GM12878 (cell line): ENCODE data around the gene COL28A1. TPM values are rescaled to one million over a fixed set of nuclear protein-coding genes. Genes with fewer than 3 reads are reported as not detected.

Experiments
- ASH2L ChIP-seq: fragments of 300-600, 200-600 bp; sonication (generic); IDR thresholded peaks from 2 replicates; pipeline ENCODE4 v1.6.1; 2017; ENCODE audit warnings: low read depth, mild to moderate bottlenecking, borderline replicate concordance
- FOS ChIP-seq: IDR thresholded peaks from 3 replicates; pipeline ENCODE4 v1.6.1; 2011; ENCODE audit warnings: borderline replicate concordance; ENCODE audit not compliant: insufficient read length; ENCODE audit errors: extremely low read depth
- GABPA ChIP-seq: IDR thresholded peaks from 2 replicates; pipeline ENCODE4 v1.6.1; 2014; ENCODE audit warnings: antibody characterized with exemption, low read depth, mild to moderate bottlenecking, inconsistent platforms
- POU2F2 ChIP-seq: IDR thresholded peaks from 3 replicates; pipeline ENCODE4 v1.6.1; 2011; ENCODE audit warnings: low read depth, mild to moderate bottlenecking, low read length, borderline replicate concordance
- RAD21 ChIP-seq: IDR thresholded peaks from 2 replicates; pipeline ENCODE4 v1.6.1; 2011; ENCODE audit warnings: mild to moderate bottlenecking, low read depth, low read length, moderate library complexity; ENCODE audit not compliant: insufficient read depth
- polyA plus RNA-seq, 11 experiments: library from polyadenylated mRNA; depleted of rRNA in 4 of 11; unstranded in 6 of 11; stranded (reverse) in 5 of 11; fragments of >200 nt; fragmentation: Nextera tagmentation in 4 of 11; fragmentation: Illumina TruSeq in 1 of 11; extraction: Ambion mirVana in 4 of 11; extraction: Trizol in 1 of 11; gene quantifications; 1 replicate in 1 of 11; 2 replicates in 10 of 11; pipeline versions ENCODE4 v1.2.1 to v1.2.3, GENCODE V29; 2011 to 2016; ENCODE audit warnings: inconsistent platforms in 2 of 11, missing spikeins in 2 of 11, low read depth in 1 of 11
- total RNA-seq, 4 experiments: library from RNA; depleted of rRNA in 3 of 4; stranded (reverse); fragments of >200 nt in 3 of 4; fragmentation: Illumina TruSeq in 1 of 4; extraction: Trizol in 1 of 4; gene quantifications; 2 replicates each; pipeline versions ENCODE4 v1.2.1 to v1.2.3, GENCODE V29; 2013 to 2021
- TF ChIP-seq, protein P1 (sequence below): IDR thresholded peaks from 2 replicates; pipeline ENCODE4 v1.6.1; 2012; ENCODE audit warnings: mild to moderate bottlenecking, low read depth, low read length
- TF ChIP-seq, protein P2 (sequence below): fragments of 450-650 bp; formaldehyde crosslinking; IDR thresholded peaks from 2 replicates; pipeline ENCODE4 v1.4.0; 2020; ENCODE audit warnings: mild to moderate bottlenecking, moderate library complexity

COL28A1 gene
- total and polyA plus RNA-seq, 10 of the 15 experiments (the other 5 are each of a cell fraction or from before 2014, with no cell fraction given): 0.05 to 0.22 TPM; not detected in 8

DNA sequence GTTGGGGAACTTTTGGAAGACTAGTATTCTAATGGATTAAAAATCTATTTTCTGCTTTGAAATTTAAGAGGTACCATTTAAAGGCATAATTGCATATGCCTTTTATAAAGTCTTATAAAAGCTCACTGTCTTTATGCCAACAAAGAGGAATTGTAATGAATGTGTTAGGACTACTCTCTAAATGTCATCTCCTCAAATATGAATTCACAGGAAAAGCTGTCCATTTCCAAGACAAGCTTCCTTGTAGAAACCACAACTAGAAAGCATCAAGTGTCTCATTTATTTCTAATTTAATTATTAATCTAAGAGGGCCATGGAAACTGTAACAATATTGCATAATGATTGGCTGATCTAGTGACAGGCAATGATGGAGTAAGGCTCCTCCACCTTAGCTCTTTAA is 130.2 kb downstream of the COL28A1 start (continued):
- TF ChIP-seq, protein P1, sequence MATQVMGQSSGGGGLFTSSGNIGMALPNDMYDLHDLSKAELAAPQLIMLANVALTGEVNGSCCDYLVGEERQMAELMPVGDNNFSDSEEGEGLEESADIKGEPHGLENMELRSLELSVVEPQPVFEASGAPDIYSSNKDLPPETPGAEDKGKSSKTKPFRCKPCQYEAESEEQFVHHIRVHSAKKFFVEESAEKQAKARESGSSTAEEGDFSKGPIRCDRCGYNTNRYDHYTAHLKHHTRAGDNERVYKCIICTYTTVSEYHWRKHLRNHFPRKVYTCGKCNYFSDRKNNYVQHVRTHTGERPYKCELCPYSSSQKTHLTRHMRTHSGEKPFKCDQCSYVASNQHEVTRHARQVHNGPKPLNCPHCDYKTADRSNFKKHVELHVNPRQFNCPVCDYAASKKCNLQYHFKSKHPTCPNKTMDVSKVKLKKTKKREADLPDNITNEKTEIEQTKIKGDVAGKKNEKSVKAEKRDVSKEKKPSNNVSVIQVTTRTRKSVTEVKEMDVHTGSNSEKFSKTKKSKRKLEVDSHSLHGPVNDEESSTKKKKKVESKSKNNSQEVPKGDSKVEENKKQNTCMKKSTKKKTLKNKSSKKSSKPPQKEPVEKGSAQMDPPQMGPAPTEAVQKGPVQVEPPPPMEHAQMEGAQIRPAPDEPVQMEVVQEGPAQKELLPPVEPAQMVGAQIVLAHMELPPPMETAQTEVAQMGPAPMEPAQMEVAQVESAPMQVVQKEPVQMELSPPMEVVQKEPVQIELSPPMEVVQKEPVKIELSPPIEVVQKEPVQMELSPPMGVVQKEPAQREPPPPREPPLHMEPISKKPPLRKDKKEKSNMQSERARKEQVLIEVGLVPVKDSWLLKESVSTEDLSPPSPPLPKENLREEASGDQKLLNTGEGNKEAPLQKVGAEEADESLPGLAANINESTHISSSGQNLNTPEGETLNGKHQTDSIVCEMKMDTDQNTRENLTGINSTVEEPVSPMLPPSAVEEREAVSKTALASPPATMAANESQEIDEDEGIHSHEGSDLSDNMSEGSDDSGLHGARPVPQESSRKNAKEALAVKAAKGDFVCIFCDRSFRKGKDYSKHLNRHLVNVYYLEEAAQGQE: no peak
- no peak for TF ChIP-seq RAD21
- TF ChIP-seq GABPA: no peak
- TF ChIP-seq, protein P2, sequence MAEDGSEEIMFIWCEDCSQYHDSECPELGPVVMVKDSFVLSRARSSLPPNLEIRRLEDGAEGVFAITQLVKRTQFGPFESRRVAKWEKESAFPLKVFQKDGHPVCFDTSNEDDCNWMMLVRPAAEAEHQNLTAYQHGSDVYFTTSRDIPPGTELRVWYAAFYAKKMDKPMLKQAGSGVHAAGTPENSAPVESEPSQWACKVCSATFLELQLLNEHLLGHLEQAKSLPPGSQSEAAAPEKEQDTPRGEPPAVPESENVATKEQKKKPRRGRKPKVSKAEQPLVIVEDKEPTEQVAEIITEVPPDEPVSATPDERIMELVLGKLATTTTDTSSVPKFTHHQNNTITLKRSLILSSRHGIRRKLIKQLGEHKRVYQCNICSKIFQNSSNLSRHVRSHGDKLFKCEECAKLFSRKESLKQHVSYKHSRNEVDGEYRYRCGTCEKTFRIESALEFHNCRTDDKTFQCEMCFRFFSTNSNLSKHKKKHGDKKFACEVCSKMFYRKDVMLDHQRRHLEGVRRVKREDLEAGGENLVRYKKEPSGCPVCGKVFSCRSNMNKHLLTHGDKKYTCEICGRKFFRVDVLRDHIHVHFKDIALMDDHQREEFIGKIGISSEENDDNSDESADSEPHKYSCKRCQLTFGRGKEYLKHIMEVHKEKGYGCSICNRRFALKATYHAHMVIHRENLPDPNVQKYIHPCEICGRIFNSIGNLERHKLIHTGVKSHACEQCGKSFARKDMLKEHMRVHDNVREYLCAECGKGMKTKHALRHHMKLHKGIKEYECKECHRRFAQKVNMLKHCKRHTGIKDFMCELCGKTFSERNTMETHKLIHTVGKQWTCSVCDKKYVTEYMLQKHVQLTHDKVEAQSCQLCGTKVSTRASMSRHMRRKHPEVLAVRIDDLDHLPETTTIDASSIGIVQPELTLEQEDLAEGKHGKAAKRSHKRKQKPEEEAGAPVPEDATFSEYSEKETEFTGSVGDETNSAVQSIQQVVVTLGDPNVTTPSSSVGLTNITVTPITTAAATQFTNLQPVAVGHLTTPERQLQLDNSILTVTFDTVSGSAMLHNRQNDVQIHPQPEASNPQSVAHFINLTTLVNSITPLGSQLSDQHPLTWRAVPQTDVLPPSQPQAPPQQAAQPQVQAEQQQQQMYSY (CRISPR knock-in tag): no peak
- no peak for TF ChIP-seq FOS
- no peak for TF ChIP-seq POU2F2
- no peak for TF ChIP-seq ASH2L
- TF ChIP-seq, all 136 proteins: peak for 0
